Panc1 (cell line): ENCODE measurements around the gene GRIN2A.

Experiments used
- TCF7L2 ChIP-seq: IDR thresholded peaks from 2 replicates; pipeline ENCODE4 v1.6.1; 2011; ENCODE audit warnings: mild to moderate bottlenecking, low read depth, low read length, inconsistent platforms
- TF ChIP-seq, protein P1 (sequence below), 2 experiments: IDR thresholded peaks; 2 replicates each; pipeline ENCODE4 v1.6.1; 2011 to 2012; ENCODE audit warnings: low read depth in 2 of 2, control low read depth in 1 of 2, low read length in 1 of 2, mild to moderate bottlenecking in 1 of 2, moderate library complexity in 1 of 2; ENCODE audit not compliant: insufficient read depth in 1 of 2

DNA sequence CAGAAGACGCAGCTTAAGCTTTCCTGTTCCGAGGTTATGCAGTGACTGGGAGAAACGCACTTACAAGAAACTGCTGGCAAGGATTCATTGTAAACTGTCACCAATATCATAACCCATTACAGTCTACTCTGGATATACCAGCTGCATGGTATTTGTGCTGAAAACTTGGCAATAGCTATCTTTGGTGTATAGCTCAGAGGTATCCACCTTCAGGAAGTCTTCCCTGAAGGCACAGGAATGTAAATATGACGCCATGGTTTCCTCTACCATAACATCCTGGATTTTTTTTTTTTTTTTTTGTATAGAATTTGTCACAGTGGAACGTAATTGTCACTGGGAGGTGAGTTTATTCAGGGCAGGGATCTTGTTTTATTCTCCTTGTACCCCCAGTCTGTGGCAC is 406.2 kb downstream of the GRIN2A start:
- TF ChIP-seq, protein P1, sequence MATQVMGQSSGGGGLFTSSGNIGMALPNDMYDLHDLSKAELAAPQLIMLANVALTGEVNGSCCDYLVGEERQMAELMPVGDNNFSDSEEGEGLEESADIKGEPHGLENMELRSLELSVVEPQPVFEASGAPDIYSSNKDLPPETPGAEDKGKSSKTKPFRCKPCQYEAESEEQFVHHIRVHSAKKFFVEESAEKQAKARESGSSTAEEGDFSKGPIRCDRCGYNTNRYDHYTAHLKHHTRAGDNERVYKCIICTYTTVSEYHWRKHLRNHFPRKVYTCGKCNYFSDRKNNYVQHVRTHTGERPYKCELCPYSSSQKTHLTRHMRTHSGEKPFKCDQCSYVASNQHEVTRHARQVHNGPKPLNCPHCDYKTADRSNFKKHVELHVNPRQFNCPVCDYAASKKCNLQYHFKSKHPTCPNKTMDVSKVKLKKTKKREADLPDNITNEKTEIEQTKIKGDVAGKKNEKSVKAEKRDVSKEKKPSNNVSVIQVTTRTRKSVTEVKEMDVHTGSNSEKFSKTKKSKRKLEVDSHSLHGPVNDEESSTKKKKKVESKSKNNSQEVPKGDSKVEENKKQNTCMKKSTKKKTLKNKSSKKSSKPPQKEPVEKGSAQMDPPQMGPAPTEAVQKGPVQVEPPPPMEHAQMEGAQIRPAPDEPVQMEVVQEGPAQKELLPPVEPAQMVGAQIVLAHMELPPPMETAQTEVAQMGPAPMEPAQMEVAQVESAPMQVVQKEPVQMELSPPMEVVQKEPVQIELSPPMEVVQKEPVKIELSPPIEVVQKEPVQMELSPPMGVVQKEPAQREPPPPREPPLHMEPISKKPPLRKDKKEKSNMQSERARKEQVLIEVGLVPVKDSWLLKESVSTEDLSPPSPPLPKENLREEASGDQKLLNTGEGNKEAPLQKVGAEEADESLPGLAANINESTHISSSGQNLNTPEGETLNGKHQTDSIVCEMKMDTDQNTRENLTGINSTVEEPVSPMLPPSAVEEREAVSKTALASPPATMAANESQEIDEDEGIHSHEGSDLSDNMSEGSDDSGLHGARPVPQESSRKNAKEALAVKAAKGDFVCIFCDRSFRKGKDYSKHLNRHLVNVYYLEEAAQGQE (IDR thresholded peaks at IDR 0.05; ENCODE audit: insufficient read depth in 1 of 2, low read depth in 2 of 2, low read length in 1 of 2) = no peak
- no peak for TF ChIP-seq TCF7L2
